Thyroid gland (tissue), 4 donors: Measurements from ENCODE around the gene RCAN2. TPM values are rescaled to one million over a fixed set of nuclear protein-coding genes. Genes with fewer than 3 reads are reported as not detected.
A peak's percentile ranks its signal among the peaks of the same experiment; 100 is the strongest.

Source experiments
- DNase-seq, 2 donors: peaks; one replicate each; pipeline ENCODE4 v3.0.0-alpha.2; 2019
- H3K27ac ChIP-seq, 3 donors: fragments of 200-600 bp; sonication (generic); 1 replicate in 2 of 3; 2 replicates in 1 of 3; pipeline ENCODE4 v1.5.1; 2016 to 2019; ENCODE audit warnings: mild to moderate bottlenecking in 1 of 3, moderate library complexity in 1 of 3
- H3K27me3 ChIP-seq: fragments of 200-600 bp; sonication (generic); one replicate; pipeline ENCODE4 v1.5.1; 2019
- H3K36me3 ChIP-seq, 2 donors: fragments of 200-600 bp; sonication (generic); one replicate each; pipeline ENCODE4 v1.5.1; 2016 to 2019
- H3K4me1 ChIP-seq, 2 donors: fragments of 200-600 bp; sonication (generic); one replicate each; pipeline ENCODE4 v1.5.1; 2017 to 2019
- H3K4me3 ChIP-seq, 3 donors: fragments of 200-600 bp; sonication (generic); replicated peaks in 1 of 3; 1 replicate in 2 of 3; 2 replicates in 1 of 3; pipeline ENCODE4 v1.5.1; 2016; ENCODE audit warnings: mild to moderate bottlenecking in 1 of 3
- H3K9me3 ChIP-seq: fragments of 200-600 bp; sonication (generic); one replicate; pipeline ENCODE4 v1.5.1; 2017
- CTCF ChIP-seq, 6 experiments: fragments of 200-600 bp in 3 of 6; fragments of 450-650 bp in 3 of 6; sonication (generic) in 3 of 6; IDR thresholded peaks; one replicate each; pipeline ENCODE4 v1.5.1; 2016 to 2019; ENCODE audit warnings: antibody characterized with exemption in 6 of 6, mild to moderate bottlenecking in 2 of 6, inconsistent platforms in 1 of 6, moderate library complexity in 1 of 6
- POLR2A ChIP-seq, 2 donors: fragments of 450-650 bp; IDR thresholded peaks; one replicate each; pipeline ENCODE4 v1.6.1; 2017; ENCODE audit warnings: antibody characterized with exemption in 2 of 2, mild to moderate bottlenecking in 2 of 2, moderate library complexity in 1 of 2
- WGBS, 2 donors: methylation state at CpG; one replicate each; pipeline ENCODE4 v1.1.5; 2017; 5-methylcytosine and 5-hydroxymethylcytosine counted together
- intact Hi-C: fragments of 100-400 bp; cut with DNase I; formaldehyde crosslinking; loops from one replicate; pipeline ENCODE4 v1.15.1; 2023
- total RNA-seq, 4 donors: library from RNA; depleted of rRNA; stranded (reverse); fragments of >200 nt; gene quantifications; one replicate each; pipeline ENCODE4 v1.2.3, GENCODE V29; 2016

The RCAN2 gene
- total RNA-seq, 4 donors from 2014 or later = 14.0 to 33.2 (median 23.3) TPM

DNA sequence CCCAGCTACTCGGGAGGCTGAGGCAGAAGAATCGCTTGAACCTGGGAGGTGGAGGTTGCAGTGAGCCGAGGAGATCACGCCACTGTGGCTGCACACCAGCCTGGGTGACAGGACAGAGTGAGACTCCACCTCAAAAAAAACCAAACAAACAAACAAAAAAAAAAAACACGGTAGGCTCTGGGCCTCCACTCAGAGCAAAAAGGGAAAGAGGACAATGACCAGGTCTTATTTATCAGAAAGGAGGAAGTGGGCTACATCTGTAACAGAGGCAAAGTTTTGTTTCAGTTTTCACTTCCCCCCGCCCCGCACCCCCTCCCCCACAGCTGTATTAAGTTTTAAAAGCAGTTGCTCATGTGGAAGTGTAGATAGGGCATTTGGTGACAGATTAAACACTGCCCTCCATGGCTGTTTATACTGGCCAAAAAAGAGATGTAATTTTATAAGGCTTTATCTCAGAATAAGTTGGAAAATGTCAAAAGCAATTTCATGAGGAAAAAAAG is 114.6 kb downstream of the RCAN2 start:
- peak overlapping the region in 2 of 3 donors; percentile 0 to 67 for H3K27ac ChIP-seq
- intact Hi-C loops = no loop called here
- no peak for TF ChIP-seq CTCF (IDR thresholded peaks at IDR 0.05)
- no peak for TF ChIP-seq POLR2A (IDR thresholded peaks at IDR 0.05)
- H3K27me3 ChIP-seq = no peaks in the 10 kb centered on the region
- no peaks in the 10 kb centered on the region for H3K36me3 ChIP-seq
- H3K4me3 ChIP-seq = no peak overlapping the region
- DNase-seq = no peak
- H3K4me1 ChIP-seq = peaks cover 28 to 47% of the 10 kb centered on the region in 2 donors
- 78 to 82% methylated on average over 7 of the region's 7 CpGs for WGBS, 2 donors
- no peaks in the 10 kb centered on the region for H3K9me3 ChIP-seq

DNA sequence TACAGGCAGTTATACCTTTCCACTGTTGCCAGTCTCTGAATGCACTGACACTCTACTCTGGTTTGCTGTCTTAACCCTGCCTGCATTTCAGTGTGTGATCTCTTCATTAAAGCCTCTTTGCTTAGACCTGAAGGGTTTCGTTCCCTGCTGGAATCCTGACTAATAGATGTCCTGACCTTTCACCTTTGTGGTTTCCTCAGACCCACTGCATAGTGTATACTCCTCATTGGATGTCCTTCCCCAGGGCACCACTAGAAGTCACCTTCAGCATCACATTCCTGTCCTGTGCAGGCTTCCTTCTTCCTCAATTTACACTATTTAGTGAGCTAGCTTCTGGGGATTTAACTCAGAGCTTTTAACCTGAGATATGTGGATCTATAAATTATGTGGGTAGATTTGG is 120.6 kb downstream of the RCAN2 start:
- H3K36me3 ChIP-seq = no peaks in the 10 kb centered on the region
- WGBS, 2 donors = 90% methylated on average over 1 of the region's 1 CpG
- no peak overlapping the region for H3K27ac ChIP-seq
- intact Hi-C loops = no loop called here
- TF ChIP-seq CTCF (IDR thresholded peaks at IDR 0.05) (no peak), POLR2A (IDR thresholded peaks at IDR 0.05) (no peak)
- no peaks in the 10 kb centered on the region for H3K27me3 ChIP-seq
- no peaks in the 10 kb centered on the region for H3K9me3 ChIP-seq
- no peaks in the 10 kb centered on the region for H3K4me1 ChIP-seq
- DNase-seq = no peak
- no peak overlapping the region for H3K4me3 ChIP-seq

DNA sequence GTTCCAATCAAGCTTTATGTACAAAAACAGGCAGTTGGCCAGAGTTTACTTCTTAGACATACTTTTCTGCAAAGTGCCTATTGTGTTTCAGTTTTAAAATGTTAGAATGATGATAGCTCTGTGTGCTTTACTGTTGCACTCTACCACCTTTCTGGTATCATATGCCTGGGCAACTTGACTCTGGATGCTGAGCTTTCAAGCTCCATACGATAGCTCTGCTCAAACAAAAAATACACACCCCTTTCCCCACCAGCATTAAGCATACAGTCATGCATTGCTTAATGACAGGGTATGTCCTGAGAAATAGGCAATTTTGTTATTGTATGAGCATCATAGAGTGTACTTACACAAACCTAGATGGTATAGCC is 123.1 kb downstream of the RCAN2 start:
- TF ChIP-seq POLR2A (IDR thresholded peaks at IDR 0.05) = no peak
- TF ChIP-seq CTCF (IDR thresholded peaks at IDR 0.05) = no peak
- 86 to 100% methylated on average over 1 of the region's 1 CpG for WGBS, 2 donors

GRCh38 chr6:46367354-46368168 is 123.7 kb downstream of the RCAN2 start:
- Histone ChIP-seq H3K4me3 (no peak overlapping the region), H3K4me1 (no peaks in the 10 kb centered on the region), H3K27me3 (no peaks in the 10 kb centered on the region), H3K36me3 (no peaks in the 10 kb centered on the region), H3K27ac (no peak overlapping the region), H3K9me3 (no peaks in the 10 kb centered on the region)
- 84 to 85% methylated on average over 2 of the region's 2 CpGs for WGBS, 2 donors
- intact Hi-C loops = no loop called here
- no peak for DNase-seq
- TF ChIP-seq CTCF (IDR thresholded peaks at IDR 0.05) (no peak), POLR2A (IDR thresholded peaks at IDR 0.05) (no peak)

More for the DNA sequence above, 123.1 kb downstream of the RCAN2 start:
- no peak overlapping the region for H3K27ac ChIP-seq
- H3K27me3 ChIP-seq = no peaks in the 10 kb centered on the region
- no peaks in the 10 kb centered on the region for H3K4me1 ChIP-seq
- DNase-seq = no peak
- no peaks in the 10 kb centered on the region for H3K9me3 ChIP-seq
- intact Hi-C loops = no loop called here
- no peaks in the 10 kb centered on the region for H3K36me3 ChIP-seq
- no peak overlapping the region for H3K4me3 ChIP-seq

DNA sequence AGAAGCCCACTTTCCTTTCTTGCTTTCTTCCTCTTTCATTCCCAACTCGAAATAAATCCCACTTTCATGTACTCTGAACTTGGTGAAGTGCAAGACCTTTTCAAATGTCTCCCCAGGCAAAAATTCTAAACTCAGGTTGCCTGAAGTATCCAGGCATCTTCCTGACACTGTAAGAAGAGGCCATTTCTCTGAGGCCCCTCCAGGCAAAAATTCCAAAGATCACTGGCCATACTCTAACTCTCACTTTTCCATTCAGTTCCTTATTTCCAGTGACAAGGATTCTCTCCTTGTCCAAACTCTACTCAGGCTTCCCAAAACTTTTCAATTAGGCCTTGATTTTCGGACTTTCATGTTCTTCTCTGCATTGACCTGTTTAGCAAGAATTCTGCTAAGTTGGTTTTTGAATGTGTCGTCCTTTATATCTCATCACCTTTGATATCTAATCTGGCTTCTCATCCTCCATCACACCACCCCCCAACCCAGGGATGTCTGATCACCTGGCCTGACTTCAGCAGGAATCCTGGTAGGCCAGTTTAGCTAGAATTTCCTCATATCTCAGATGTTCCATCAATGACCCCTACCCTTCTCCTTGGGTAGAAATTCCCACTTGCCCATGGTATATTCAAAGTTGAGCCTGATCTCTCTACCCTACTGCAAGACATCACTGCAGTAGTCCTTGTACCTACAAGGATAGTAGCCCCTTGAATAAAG is 124.9 kb downstream of the RCAN2 start:
- Histone ChIP-seq H3K36me3 (no peaks in the 10 kb centered on the region), H3K4me3 (no peak overlapping the region), H3K4me1 (no peaks in the 10 kb centered on the region), H3K9me3 (no peaks in the 10 kb centered on the region), H3K27me3 (no peaks in the 10 kb centered on the region), H3K27ac (no peak overlapping the region)
- TF ChIP-seq CTCF (IDR thresholded peaks at IDR 0.05) (no peak), POLR2A (IDR thresholded peaks at IDR 0.05) (no peak)
- WGBS, 2 donors = 92 to 93% methylated on average over 3 of the region's 3 CpGs
- no peak for DNase-seq
- intact Hi-C loops = no loop called here
